HG03139 (cell line): ENCODE results near the gene CALR.
"Not testable (repeated sequence)": the region's sequence is repeated elsewhere in the genome, so short reads cannot be mapped to it uniquely, and the experiment has no call there.

ENCODE experiments used
- ATAC-seq: cut with Tn5 transposase; IDR thresholded peaks from one replicate; pipeline ENCODE4 v1.9.1; 2021; ENCODE audit not compliant: unreplicated experiment

The CALR gene

DNA sequence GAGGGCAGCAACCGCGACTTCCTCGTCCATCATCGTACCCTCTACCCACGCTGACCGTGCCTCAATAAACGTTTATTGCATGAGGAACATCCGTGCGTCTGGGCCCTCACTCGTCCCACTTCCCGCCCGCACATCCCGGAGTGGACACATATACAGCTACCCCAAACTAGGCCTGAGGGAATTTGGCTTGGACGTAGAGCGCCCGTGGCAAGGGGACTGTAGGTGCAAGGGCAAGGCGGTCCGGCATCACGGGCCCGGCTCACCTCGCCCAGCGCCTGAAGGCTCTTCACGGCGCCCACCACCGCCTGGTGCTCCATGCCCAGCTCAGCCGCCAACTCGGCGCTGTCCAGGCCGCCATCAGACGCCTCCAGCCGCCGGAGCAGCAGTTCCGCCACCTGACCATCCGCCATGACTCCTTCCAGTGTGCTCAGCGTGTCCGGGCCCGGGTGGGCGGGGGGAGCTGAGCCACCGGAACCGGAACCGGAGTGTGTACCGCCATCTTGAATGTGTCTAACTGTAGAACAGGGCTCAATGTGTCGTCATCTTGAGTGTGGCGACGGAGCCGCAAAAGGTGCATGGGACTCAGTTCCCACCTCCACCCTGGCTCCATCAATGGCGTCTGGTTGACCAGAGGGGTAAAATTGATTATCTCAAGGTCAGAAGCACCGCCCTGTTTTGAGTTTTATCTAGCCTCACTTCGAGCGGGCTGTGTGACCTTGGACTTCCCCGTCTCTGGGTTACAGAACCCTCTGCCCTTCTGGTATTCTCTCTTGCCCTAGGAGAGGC, 4.9 kb upstream of the CALR start, which contains the start of gene FARSA:
Gene FARSA, minus strand, starts transcription at position 425 of the 786 bp plus-strand sequence. Its CDS starts 15 bp downstream, at position 410.
- ATAC-seq: no peak

DNA sequence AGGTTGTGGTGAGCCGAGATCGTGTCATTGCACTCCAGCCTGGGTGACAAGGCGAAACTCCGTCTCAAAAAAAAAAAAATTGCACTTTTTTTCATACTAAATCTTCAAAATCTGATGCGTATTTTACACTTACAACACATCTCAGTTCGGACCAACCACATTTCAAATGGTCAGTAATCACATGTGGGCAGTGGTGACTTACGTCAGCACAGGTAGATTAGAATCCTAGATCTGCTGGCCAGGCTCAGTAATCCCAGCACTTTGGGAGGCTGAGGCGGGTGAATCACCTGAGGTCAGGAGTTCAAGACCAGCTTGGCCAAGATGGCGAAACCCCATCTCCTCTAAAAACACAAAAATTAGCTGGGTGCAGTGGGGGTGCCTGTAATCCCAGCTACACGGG, 3.3 kb upstream of the CALR start:
- no peak for ATAC-seq

DNA sequence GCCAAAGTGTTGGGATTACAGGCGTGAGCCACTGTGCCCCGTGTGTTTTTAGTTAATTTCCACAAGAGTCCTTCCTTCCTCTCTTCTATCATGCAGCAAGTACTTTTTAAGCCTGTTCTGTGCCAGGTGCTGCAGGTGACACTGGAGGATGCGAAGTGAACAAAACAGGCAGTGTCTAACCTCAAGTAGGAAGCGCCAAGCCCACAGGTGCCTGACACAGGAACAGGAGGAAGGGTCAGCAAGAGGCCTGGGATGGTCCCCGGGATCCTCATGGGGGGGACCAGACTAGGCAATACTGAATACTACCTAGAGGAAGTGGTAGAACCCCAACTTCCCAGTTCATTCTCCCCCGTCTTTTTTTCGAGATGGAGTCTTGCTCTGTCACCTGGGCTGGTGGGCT, 1.8 kb upstream of the CALR start:
- ATAC-seq: no peak

DNA sequence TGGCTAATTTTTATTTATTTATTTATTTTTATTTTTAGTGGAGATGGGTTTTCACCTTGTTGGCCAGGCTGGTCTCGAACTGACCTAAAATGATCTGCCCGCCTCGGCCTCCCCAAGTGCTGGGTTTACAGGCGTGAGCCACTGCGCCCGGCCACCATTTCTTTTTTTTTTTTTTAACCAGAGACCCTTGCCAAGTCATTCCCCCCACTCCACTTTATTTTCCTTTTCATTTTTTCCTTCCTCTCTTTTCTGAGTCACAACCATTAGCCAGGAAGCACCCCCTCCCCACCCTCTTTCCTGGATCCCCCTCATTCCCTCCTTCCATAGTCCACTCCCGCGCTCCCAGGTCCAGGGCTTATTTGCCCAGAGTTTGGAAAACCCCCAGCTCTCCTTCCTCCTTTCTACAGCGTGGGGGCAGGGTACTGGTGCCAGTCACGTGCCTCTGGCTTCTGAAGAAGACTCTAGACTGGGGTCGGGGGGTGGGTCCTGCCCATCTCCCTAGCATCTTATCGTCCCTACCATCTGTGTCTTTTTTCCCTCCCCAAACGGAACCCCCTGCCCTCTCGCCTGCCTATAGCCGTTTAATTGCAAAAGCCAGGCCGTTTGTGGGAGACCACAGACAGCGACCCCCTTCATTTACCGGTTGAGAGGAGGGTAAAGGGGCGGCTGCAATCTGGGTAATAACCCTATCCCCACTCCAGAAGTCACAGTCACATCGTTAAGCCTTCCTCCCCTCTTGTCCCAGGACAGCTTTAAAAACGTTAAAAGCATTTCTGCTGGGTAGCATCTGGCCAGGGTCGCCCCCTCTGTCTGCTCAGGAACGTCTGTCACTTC, 1.1 kb upstream of the CALR start:
- no peak for ATAC-seq

DNA sequence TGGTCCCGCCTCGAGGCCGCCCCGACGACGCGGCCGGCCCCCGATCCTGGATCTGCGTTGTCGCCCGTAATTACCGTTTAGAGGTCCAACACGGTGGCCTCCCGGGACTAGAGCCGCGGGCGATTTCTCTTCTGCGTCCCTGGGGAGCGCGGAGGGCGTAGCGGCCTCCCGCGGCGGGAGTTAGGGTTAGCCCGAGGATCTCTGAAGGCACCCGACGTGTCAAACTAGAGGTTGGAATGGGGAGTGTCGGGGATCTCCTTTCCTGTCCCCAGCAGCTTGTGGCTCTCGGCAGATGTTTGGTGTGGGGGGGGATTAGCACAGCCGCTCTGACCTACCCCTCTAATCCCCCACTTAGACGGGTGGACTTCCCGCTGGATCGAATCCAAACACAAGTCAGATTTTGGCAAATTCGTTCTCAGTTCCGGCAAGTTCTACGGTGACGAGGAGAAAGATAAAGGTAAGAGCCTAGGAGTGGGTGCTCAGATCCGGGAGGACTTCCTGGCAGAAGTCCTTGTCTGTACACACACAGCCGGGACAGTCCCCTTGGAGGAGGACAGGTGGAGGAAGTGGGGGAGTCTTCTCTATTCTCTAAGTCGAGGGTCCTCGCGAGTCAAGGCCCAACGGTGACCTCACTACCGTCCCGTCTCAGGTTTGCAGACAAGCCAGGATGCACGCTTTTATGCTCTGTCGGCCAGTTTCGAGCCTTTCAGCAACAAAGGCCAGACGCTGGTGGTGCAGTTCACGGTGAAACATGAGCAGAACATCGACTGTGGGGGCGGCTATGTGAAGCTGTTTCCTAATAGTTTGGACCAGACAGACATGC, 581 bp downstream of the CALR start:
- no peak for ATAC-seq

DNA sequence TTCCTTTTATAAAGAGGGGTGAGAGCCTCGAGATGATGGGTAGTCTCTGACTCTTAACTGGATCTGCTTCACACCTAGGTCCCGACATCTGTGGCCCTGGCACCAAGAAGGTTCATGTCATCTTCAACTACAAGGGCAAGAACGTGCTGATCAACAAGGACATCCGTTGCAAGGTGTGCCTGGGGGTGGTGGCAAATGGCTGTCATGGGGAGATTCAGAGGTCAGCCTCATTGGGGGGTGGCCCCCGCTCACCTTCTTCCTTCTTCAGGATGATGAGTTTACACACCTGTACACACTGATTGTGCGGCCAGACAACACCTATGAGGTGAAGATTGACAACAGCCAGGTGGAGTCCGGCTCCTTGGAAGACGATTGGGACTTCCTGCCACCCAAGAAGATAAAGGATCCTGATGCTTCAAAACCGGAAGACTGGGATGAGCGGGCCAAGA, 1.6 kb downstream of the CALR start:
- ATAC-seq: no peak

DNA sequence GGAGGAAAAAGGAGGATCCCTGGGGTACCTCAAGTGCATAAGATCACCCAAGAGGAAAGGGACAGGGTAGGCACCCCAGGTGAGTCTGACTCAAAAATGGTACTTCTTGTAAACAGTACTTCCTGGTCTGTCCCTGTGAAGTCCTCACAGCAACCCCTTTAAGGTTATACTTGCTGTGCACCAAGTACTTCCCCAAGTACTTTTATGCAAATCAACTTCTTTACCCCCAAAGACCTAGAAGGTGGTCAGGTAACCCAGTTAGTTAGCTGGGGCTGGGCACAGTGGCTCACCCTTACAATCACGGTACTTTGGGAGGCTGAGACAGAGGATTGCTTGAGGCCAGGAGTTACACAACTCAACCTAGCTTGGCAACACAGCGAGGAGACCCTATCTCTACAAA, 2.5 kb downstream of the CALR start:
- ATAC-seq: no peak

DNA sequence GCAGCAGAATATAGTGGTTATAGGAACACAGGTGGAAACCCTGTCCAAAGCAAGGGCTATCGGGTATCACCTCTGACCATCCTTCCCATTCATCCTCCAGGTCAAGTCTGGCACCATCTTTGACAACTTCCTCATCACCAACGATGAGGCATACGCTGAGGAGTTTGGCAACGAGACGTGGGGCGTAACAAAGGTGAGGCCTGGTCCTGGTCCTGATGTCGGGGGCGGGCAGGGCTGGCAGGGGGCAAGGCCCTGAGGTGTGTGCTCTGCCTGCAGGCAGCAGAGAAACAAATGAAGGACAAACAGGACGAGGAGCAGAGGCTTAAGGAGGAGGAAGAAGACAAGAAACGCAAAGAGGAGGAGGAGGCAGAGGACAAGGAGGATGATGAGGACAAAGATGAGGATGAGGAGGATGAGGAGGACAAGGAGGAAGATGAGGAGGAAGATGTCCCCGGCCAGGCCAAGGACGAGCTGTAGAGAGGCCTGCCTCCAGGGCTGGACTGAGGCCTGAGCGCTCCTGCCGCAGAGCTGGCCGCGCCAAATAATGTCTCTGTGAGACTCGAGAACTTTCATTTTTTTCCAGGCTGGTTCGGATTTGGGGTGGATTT, 5.1 kb downstream of the CALR start:
- ATAC-seq: no peak

DNA sequence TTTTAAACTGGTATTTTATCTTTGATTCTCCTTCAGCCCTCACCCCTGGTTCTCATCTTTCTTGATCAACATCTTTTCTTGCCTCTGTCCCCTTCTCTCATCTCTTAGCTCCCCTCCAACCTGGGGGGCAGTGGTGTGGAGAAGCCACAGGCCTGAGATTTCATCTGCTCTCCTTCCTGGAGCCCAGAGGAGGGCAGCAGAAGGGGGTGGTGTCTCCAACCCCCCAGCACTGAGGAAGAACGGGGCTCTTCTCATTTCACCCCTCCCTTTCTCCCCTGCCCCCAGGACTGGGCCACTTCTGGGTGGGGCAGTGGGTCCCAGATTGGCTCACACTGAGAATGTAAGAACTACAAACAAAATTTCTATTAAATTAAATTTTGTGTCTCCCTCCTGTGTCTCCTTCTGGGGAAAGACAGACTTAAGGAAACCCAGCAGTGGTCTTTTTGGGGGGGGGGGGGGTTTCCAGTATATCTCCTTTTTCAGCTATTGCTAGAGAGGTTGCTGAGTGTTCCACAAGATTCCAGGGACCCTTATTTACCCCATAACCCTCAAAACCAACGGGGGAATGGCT, 5.8 kb downstream of the CALR start:
- ATAC-seq: no peak

DNA sequence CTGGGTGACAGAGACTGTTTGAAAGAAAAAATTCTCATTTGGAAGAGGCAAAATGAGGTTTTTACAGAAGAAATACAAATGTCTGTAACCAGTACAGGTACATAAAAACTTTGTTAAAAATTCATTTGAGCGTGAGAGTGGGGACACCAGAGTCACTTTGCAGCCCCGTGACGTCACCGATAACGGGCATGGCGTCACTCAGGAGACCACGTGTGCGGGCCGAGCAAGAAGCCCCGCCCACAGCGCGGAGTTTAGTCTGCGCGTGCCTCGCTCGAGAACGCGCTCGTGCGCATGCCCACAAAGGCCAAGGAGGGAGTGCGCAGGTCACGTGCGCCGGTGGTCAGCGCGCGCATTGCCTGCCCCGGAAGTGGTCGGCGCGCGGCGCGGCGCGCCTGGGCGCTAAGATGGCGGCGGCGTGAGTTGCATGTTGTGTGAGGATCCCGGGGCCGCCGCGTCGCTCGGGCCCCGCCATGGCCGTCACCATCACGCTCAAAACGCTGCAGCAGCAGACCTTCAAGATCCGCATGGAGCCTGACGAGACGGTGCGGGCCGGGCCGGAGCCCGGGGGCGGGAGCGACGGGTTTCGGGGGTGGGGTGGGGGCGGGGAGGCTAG, 7.2 kb downstream of the CALR start, which contains the start of gene RAD23A:
Gene RAD23A, plus strand, starts transcription at position 384 of the 613 bp plus-strand sequence. Its CDS starts 87 bp downstream, at position 471.
- peak; percentile 72 for ATAC-seq

DNA sequence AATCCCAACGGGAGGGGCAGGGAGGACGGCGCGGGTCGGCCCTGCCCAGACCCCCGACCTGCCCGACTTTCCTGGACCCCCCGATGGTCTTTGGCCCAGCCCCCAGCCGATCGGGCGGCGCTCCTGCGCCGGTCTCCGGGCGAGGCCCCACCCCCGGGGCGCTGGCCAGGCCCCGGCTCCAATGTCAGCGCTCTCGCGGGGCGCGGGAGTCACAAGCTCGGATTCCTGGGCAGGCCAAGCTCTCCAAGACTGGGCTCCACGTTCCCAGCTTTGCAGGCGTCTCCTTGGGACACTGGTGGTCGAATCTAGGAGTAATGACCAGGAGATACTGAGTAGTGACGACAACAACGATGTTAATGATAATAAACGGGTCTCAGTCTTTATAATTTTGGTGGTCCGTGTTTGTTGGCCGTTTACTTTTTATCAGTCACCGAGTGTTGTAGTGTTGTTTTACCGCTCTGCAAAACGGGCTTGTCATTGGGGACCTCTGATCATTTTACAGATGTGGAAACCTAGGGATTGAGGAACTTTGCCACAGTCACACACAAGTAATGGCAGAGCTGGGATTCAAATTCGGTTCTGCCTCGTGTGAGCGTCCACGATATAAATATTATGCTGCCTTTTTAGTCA, 7.8 kb downstream of the CALR start:
- peak; percentile 17 for ATAC-seq

DNA sequence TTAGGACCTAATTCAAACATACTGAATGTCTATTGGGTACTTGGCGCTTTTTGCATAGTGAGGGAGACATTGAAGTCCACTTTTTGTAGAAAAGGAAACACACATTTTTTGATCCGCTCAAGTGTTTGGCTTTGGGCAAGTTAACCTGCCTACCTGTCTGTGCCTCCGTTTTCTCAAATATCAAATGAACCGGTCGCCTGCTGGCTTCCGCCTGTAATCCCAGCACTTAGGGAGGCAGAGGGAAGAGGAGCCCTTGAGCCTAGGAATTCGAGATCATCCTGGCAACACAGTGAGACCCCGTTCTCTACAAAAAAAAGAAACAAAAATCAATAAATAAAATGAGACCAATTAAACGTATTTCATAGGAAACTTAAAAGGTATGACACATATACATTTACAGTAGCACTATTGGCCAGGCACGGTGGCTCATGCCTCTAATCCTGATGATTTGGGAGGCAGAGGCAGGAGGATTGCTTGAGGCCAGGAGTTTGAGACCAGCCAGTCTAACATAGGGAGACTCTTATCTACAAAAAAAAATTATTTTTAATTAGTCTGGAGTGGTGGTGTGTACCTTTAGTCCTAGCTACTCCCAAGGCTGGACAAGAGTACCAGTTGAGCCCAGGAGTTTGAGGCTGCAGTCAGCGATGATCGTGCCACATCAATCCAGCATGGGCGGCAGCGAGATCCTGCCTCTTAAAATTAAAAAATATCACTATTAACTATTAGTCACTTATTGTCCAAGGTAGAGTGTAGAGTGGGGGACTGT, 8.5 kb downstream of the CALR start:
- ATAC-seq: no peak

DNA sequence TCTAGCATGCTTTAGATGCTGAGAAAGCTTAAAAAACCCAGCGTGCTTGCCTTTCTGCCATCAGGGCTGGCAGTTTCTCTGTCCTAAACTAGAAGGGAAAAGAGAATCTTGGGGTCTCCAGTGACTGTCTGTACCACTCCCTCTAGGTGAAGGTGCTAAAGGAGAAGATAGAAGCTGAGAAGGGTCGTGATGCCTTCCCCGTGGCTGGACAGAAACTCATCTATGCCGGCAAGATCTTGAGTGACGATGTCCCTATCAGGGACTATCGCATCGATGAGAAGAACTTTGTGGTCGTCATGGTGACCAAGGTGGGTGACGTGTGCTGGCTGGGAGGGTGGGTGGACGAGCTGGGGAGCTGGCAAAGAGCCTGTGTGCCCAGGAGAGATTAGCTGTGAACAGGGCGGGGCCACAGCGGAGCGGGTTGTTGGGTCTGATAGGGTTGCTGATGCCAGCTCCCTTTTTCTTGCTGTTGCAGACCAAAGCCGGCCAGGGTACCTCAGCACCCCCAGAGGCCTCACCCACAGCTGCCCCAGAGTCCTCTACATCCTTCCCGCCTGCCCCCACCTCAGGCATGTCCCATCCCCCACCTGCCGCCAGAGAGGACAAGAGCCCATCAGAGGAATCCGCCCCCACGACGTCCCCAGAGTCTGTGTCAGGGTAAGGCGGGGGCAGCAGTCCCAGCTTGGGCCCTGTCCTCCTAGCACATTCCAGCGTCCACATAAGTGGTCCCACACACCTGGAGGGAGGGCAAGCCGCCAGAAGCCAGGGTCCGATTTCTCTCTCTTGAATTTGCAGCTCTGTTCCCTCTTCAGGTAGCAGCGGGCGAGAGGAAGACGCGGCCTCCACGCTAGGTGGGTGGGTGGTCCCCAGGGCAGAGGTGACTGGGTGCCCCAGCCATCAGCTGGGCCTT, 9.5 kb downstream of the CALR start:
- no peak for ATAC-seq

DNA sequence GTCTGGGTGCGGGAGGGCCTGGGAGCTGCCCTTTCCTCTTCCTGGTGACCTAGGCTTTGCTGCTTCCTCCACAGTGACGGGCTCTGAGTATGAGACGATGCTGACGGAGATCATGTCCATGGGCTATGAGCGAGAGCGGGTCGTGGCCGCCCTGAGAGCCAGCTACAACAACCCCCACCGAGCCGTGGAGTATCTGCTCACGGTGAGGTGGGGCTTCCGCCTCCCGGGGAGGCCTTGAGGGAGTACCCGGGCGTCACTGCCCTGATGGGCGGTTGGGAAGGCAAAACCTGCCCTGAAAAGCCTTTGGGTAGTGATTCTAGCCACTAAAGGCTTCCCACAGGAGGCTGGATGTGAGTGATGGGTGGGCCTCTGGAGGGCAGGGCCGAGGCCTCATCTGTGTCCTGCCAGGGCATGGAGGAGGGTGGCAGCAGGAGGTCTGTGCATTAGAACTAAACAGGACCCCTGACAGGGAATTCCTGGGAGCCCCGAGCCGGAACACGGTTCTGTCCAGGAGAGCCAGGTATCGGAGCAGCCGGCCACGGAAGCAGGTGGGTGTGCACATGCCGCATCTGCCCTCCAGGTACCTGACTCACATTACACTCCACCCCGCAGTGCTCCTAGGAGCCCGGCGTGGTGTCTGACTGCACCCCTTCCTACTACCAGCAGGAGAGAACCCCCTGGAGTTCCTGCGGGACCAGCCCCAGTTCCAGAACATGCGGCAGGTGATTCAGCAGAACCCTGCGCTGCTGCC, 10.4 kb downstream of the CALR start:
- no peak for ATAC-seq

DNA sequence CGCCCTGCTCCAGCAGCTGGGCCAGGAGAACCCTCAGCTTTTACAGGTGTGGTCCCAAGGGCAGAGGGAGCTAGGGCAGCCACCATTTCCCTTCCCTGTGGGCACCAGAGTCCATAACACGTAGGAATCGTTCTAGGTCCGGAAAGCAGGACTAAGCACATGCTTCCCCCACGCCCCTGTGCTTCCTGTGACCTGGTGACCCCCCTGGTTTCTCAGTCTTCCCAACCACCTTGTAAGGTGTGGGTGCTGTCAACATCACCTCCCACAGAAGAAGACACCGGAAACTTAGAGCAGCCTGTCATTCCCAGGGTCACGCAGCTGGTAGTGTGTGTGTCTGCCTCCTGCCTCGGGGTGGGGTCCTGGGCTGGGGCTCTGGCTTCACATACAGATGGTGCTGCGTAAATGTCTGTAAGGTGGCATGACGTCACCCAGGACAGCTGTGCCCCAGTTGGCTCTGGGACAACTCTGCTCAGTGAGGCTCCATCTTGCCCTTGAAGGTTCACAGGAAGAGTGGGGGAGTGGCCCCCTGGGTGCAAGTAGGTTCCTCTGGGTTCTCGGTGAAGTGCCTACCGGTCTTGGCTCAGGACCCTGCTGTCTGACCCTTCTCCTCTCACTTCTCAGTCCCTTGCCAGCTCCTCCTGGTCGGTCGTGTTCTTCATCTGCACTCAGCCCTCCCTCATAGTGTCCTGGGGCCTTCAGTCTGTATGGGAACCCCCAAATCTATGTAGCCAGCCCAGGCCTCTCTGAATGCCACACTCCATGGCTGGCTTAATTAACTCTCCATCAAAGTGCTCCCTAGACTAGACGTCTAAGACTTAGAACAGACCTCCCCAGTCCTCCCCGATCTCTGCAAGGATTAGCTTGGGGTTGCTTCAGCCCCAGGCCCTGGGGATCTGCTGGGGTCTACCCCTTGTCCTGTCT, 11.2 kb downstream of the CALR start:
- no peak for ATAC-seq

DNA sequence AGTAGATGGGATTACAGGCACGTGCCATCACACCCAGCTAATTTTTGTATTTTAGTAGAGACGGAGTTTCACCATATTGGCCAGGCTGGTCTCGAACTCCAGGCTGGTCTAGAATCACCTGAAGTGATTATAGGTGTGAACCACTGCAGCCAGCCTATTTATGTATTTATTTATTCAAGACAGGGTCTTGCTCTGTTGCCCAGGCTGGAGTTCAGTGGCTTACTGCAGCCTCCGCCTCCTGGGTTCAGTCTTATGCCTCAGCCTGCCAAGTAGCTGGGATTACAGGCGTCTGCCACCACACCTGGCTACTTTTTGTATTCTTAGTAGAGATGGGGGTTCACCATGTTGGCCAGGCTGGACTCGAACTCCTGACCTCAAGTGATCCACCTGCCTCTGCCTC, 13.6 kb downstream of the CALR start:
- ATAC-seq: not testable (repeated sequence)
